Thoracic aorta (tissue), 2 donors: ENCODE data around the gene TSLP. TPM values are rescaled to one million over a fixed set of nuclear protein-coding genes. Genes with fewer than 3 reads are reported as not detected.

Experiments used
- ATAC-seq: fragments of 150-250 bp; one replicate; pipeline ENCODE4 v1.8.0; 2017; ENCODE audit warnings: low read depth; ENCODE audit not compliant: insufficient number of reproducible peaks, low FRiP score
- DNase-seq: peaks from one replicate; pipeline ENCODE4 v3.0.0-alpha.2; 2020; ENCODE audit warnings: low spot score
- H3K27ac ChIP-seq, 2 donors: fragments of 200-600 bp; sonication (generic); 1 replicate in 1 of 2; 2 replicates in 1 of 2; pipeline ENCODE4 v1.5.1; 2016; ENCODE audit warnings: mild to moderate bottlenecking in 2 of 2, moderate library complexity in 2 of 2
- H3K27me3 ChIP-seq: fragments of 200-600 bp; sonication (generic); replicated peaks from 2 replicates; pipeline ENCODE4 v1.6.0; 2016; ENCODE audit warnings: mild to moderate bottlenecking; ENCODE audit not compliant: insufficient read depth
- H3K36me3 ChIP-seq: fragments of 200-600 bp; sonication (generic); one replicate; pipeline ENCODE4 v1.5.1; 2016
- H3K4me1 ChIP-seq, 2 donors: fragments of 200-600 bp; sonication (generic); 1 replicate in 1 of 2; 2 replicates in 1 of 2; pipeline versions ENCODE4 v1.5.1 to v1.6.0; 2016; ENCODE audit warnings: low read depth in 2 of 2, mild to moderate bottlenecking in 1 of 2; ENCODE audit not compliant: control insufficient read depth in 1 of 2
- H3K4me3 ChIP-seq: fragments of 200-600 bp; sonication (generic); 2 replicates; pipeline ENCODE4 v1.5.1; 2016; ENCODE audit warnings: mild to moderate bottlenecking
- H3K9me3 ChIP-seq: fragments of 200-600 bp; sonication (generic); 2 replicates; pipeline ENCODE4 v1.5.1; 2016
- CTCF ChIP-seq: fragments of 200-600 bp; sonication (generic); IDR thresholded peaks from one replicate; pipeline ENCODE4 v1.5.1; 2019; ENCODE audit warnings: antibody characterized with exemption
- total RNA-seq, 2 donors: library from RNA; depleted of rRNA; stranded (reverse); fragments of >200 nt; gene quantifications; one replicate each; pipeline versions ENCODE4 v1.1.0 to v1.2.3, GENCODE V29; 2016

TSLP gene
- total RNA-seq, 2 donors from 2014 or later: 0.28 TPM; not detected in 1

DNA sequence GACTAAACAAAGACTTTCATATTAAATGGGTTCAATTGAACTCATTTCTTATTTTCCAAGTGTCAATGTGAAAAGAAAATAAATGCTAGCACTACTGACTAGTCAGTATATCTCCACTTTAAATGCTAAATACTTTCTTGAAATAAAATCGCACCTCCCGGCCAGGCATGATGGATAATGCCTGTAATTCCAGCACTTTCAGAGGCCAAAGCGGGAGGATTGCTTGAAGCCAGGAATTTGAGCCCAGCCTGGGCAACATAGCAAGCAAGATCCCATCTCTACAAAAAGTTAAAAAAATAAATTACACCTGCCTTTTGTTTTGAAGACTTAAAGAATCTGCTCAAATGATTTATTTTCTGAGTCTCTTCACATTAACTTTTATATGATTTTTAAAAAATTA, 55.4 kb downstream of the TSLP start:
- no peak for TF ChIP-seq CTCF
- Histone ChIP-seq H3K36me3 (peaks cover 31% of the 10 kb centered on the region), H3K27ac (no peak overlapping the region), H3K27me3 (no peaks in the 10 kb centered on the region), H3K4me1 (no peaks in the 10 kb centered on the region), H3K9me3 (no peaks in the 10 kb centered on the region), H3K4me3 (no peak overlapping the region)
- ATAC-seq: no peak
- no peak for DNase-seq

Other genes starting within 250 kb of the TSLP start
- gene WDR36, start 20.6 kb downstream of the TSLP start, total RNA-seq: 10 to 100 TPM; 11.0 to 29.4 TPM
- 1 to 10 TPM; 3.8 to 6.6 TPM for gene CAMK4, start 152.7 kb downstream of the TSLP start, total RNA-seq